Endothelial cell (in vitro differentiated cells): Measurements from ENCODE around the gene MATK. TPM values are rescaled to one million over a fixed set of nuclear protein-coding genes. Genes with fewer than 3 reads are reported as not detected.

Source experiments
- DNase-seq: peaks from one replicate; pipeline ENCODE4 v3.0.0; 2021; ENCODE audit warnings: low spot score
- H3K27ac Mint-ChIP-seq: one replicate; pipeline ENCODE4 v1.8.0; 2021; ENCODE audit warnings: mixed read lengths, inconsistent platforms; ENCODE audit not compliant: unreplicated experiment
- H3K27me3 Mint-ChIP-seq: one replicate; pipeline ENCODE4 v1.8.0; 2021; ENCODE audit warnings: mild to moderate bottlenecking, moderate library complexity, mixed read lengths, inconsistent platforms; ENCODE audit not compliant: unreplicated experiment
- H3K36me3 Mint-ChIP-seq: one replicate; pipeline ENCODE4 v1.8.0; 2021; ENCODE audit warnings: mild to moderate bottlenecking, low read depth, mixed read lengths, inconsistent platforms; ENCODE audit not compliant: unreplicated experiment
- H3K4me1 Mint-ChIP-seq: one replicate; pipeline ENCODE4 v1.8.0; 2021; ENCODE audit warnings: mild to moderate bottlenecking, mixed read lengths, inconsistent platforms; ENCODE audit not compliant: unreplicated experiment
- H3K4me3 Mint-ChIP-seq: one replicate; pipeline ENCODE4 v1.8.0; 2021; ENCODE audit warnings: mild to moderate bottlenecking, mixed read lengths, inconsistent platforms; ENCODE audit not compliant: unreplicated experiment
- H3K9me3 Mint-ChIP-seq: one replicate; pipeline ENCODE4 v1.8.0; 2021; ENCODE audit warnings: mixed read lengths, inconsistent platforms; ENCODE audit not compliant: unreplicated experiment
- total RNA-seq: library from RNA; stranded (reverse); fragmentation: NEBNext Ultra II Directional; extraction: Animal tissue kit (Norgen Biotek cat#: 25700); gene quantifications from one replicate; pipeline ENCODE4 v1.2.1, GENCODE V29; 2021; ENCODE audit not compliant: unreplicated experiment
- TF ChIP-seq, protein P1 (sequence below): fragments of 200-600 bp; sonication (generic); IDR thresholded peaks from one replicate; pipeline ENCODE4 v1.5.0; 2021; ENCODE audit warnings: antibody characterized with exemption; ENCODE audit not compliant: unreplicated experiment

MATK gene
- total RNA-seq, 1 donor from 2014 or later: 10.9 TPM

DNA sequence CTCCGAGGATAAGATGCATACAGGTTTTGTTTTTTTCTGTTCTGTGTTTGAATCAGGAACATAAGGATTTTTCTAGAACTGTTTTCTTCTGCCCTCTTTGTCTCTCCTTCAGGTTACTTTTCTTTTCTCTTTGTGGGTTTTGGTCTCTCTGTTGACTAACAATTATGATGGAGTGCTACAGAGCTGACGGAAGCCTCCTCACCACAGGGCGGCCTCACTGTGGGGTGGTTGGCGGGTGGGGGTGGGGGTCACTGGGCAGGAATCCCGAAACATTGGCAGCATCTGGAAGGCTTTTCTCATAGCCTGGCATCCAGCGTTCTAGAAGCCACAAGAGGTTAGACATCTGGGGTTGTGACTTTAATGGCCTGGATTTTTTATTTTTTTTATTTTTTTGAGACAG, 12.0 kb upstream of the MATK start:
- H3K27ac Mint-ChIP-seq: no peak overlapping the region
- no peak overlapping the region for H3K4me3 Mint-ChIP-seq
- H3K27me3 Mint-ChIP-seq: no peaks in the 10 kb centered on the region
- no peaks in the 10 kb centered on the region for H3K4me1 Mint-ChIP-seq
- no peak for DNase-seq
- peaks cover 5% of the 10 kb centered on the region for H3K36me3 Mint-ChIP-seq
- TF ChIP-seq, protein P1, sequence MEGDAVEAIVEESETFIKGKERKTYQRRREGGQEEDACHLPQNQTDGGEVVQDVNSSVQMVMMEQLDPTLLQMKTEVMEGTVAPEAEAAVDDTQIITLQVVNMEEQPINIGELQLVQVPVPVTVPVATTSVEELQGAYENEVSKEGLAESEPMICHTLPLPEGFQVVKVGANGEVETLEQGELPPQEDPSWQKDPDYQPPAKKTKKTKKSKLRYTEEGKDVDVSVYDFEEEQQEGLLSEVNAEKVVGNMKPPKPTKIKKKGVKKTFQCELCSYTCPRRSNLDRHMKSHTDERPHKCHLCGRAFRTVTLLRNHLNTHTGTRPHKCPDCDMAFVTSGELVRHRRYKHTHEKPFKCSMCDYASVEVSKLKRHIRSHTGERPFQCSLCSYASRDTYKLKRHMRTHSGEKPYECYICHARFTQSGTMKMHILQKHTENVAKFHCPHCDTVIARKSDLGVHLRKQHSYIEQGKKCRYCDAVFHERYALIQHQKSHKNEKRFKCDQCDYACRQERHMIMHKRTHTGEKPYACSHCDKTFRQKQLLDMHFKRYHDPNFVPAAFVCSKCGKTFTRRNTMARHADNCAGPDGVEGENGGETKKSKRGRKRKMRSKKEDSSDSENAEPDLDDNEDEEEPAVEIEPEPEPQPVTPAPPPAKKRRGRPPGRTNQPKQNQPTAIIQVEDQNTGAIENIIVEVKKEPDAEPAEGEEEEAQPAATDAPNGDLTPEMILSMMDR: no peak
- peaks cover 6% of the 10 kb centered on the region for H3K9me3 Mint-ChIP-seq

- Mint-ChIP-seq H3K27ac (no peak overlapping the region), H3K27me3 (no peaks in the 10 kb centered on the region), H3K4me1 (no peaks in the 10 kb centered on the region), H3K9me3 (peaks cover 6% of the 10 kb centered on the region), H3K4me3 (no peak overlapping the region), H3K36me3 (peaks cover 5% of the 10 kb centered on the region)
- TF ChIP-seq, protein P1: no peak
- no peak for DNase-seq
Measured at GRCh38 chr19:3796358-3796757, 10.2 kb upstream of the MATK start.

- TF ChIP-seq, protein P1: no peak
- H3K4me3 Mint-ChIP-seq: no peak overlapping the region
- H3K27ac Mint-ChIP-seq: no peak overlapping the region
- no peaks in the 10 kb centered on the region for H3K4me1 Mint-ChIP-seq
- peaks cover 6% of the 10 kb centered on the region for H3K9me3 Mint-ChIP-seq
- H3K27me3 Mint-ChIP-seq: peaks cover 6% of the 10 kb centered on the region
- no peak for DNase-seq
- H3K36me3 Mint-ChIP-seq: peaks cover 5% of the 10 kb centered on the region
Measured at GRCh38 chr19:3793799-3794198, 7.6 kb upstream of the MATK start.

DNA sequence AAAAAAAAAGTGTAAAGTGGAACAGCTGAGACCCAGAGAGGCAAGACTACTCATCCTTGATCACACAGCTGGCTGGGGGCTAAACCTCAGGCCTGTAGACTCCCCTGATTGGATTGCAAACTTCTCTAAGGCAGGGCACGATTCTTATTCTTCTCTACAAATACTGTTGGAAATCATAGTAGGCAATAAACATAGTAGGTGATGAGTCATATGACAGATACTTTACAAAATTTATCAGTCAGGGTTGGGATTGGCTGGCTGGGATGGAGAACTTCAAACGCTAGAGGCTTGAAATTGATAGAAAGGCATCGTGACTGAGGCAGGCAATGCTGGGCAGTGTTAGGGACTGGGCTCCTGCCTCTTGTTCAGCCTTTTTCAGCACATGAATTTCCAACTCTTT, 5.9 kb upstream of the MATK start:
- no peak for DNase-seq
- H3K4me1 Mint-ChIP-seq: no peaks in the 10 kb centered on the region
- no peak overlapping the region for H3K27ac Mint-ChIP-seq
- H3K9me3 Mint-ChIP-seq: peaks cover 6% of the 10 kb centered on the region
- TF ChIP-seq, protein P1: no peak
- H3K27me3 Mint-ChIP-seq: peaks cover 6% of the 10 kb centered on the region
- H3K4me3 Mint-ChIP-seq: no peak overlapping the region
- peaks cover 5% of the 10 kb centered on the region for H3K36me3 Mint-ChIP-seq

DNA sequence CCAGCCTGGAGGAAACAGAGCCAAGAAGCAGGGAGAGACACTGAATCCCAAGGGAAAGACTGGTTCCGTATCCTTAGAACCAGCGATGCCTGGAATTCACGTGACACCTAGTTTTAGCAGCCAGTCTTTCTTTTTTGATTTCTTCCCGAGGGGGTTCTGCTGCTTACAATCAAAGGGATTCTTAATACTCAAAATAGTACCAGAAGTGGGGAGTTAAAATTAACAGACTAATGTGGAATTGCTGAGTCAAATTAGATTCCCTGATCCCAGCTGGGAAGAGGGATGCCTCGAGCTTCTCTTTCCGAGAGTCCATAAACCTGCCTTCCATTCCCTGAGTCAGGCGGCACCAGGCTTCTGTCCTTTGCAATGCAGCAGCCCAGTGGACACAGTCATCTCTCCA, 4.8 kb upstream of the MATK start:
- H3K36me3 Mint-ChIP-seq: no peaks in the 10 kb centered on the region
- no peak overlapping the region for H3K27ac Mint-ChIP-seq
- H3K9me3 Mint-ChIP-seq: no peaks in the 10 kb centered on the region
- no peaks in the 10 kb centered on the region for H3K4me1 Mint-ChIP-seq
- H3K27me3 Mint-ChIP-seq: peaks cover 6% of the 10 kb centered on the region
- no peak for DNase-seq
- TF ChIP-seq, protein P1: no peak
- H3K4me3 Mint-ChIP-seq: no peak overlapping the region
